B cell (primary cell): ENCODE results near the gene SELP.

ENCODE experiments used
- CTCF ChIP-seq: fragments of 200-600 bp; IDR thresholded peaks from one replicate; pipeline ENCODE4 v1.8.0; 2022; ENCODE audit warnings: antibody characterized with exemption, mild to moderate bottlenecking
- EZH2 ChIP-seq: IDR thresholded peaks from 2 replicates; pipeline ENCODE4 v1.6.1; 2012; ENCODE audit warnings: borderline replicate concordance, low read depth, mild to moderate bottlenecking, moderate library complexity, low read length; ENCODE audit not compliant: insufficient read depth, poor library complexity, severe bottlenecking

- TF ChIP-seq EZH2 (no peak), CTCF (no peak)
These were observed 49.8 kb upstream of the SELP start for GRCh38 chr1:169679692-169680091.
